ENCODE data around the gene GAS2L1. TPM values are rescaled to one million over a fixed set of nuclear protein-coding genes. Genes with fewer than 3 reads are reported as not detected.

GAS2L1 gene
- total and polyA plus RNA-seq, 2 experiments from 2014 or later: 5.2 to 9.5 TPM

DNA sequence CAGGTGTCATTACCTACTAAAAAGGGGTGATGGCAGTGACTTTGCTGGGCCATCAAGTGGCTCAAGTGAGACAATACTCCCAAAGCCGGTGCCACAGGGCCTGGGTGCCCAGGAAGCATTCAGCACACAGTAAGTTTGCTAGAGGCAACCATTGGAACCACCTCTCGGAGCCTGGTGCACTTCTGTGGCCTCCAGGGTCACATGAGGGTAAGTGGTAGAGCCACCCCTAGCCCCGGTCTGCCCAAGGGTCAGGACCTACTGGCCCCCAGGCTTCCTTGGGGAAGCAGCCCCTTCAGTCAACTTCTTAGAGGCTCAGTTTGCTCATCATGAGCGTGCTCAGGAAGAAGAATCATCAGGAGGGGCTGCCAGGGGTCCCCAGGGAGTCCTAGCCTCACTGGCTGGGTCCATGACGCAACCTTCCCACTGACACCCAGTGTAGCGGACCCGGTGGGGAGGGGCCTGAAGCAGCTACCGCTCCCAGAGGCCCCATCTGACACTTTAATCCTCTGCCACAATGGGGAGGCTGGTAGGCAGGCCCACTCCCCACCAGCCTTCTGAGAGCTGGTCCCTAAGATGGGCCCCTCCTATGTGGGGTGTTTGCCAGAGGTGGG is 26.5 kb downstream of the GAS2L1 start (continued):
- TF ChIP-seq, protein P1, sequence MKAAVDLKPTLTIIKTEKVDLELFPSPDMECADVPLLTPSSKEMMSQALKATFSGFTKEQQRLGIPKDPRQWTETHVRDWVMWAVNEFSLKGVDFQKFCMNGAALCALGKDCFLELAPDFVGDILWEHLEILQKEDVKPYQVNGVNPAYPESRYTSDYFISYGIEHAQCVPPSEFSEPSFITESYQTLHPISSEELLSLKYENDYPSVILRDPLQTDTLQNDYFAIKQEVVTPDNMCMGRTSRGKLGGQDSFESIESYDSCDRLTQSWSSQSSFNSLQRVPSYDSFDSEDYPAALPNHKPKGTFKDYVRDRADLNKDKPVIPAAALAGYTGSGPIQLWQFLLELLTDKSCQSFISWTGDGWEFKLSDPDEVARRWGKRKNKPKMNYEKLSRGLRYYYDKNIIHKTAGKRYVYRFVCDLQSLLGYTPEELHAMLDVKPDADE (IDR thresholded peaks at IDR 0.05): no peak
- TF ChIP-seq ZNF331 (CRISPR knock-in tag; IDR thresholded peaks at IDR 0.05; ENCODE audit: low read depth) (no peak), STAT1 (IDR thresholded peaks at IDR 0.05; ENCODE audit: unreplicated experiment) (no peak), CREB1 (CRISPR knock-in tag; IDR thresholded peaks at IDR 0.05; ENCODE audit: low read depth) (no peak), EZH2phosphoT487 (IDR thresholded peaks at IDR 0.05; ENCODE audit: unreplicated experiment) (no peak), JUNB (IDR thresholded peaks at IDR 0.05; ENCODE audit: unreplicated experiment) (no peak)

GRCh38 chr22:29334148-29334547 is 27.7 kb downstream of the GAS2L1 start:
- no peaks in the 10 kb centered on the region for H3K9me2 ChIP-seq (ENCODE audit: insufficient read depth)
- Mint-ChIP-seq H3K36me3 (ENCODE audit: low read depth) (peaks cover 27% of the 10 kb centered on the region), H3K4me1 (peaks cover 6% of the 10 kb centered on the region; the same call in 1 of the 3 replicates), H3K4me3 (no peak overlapping the region), H3K27ac (no peak overlapping the region), H3K9me3 (no peaks in the 10 kb centered on the region), H3K27me3 (ENCODE audit: insufficient read depth, low read depth, poor library complexity) (peaks cover 6% of the 10 kb centered on the region)
- TF ChIP-seq, protein P2, sequence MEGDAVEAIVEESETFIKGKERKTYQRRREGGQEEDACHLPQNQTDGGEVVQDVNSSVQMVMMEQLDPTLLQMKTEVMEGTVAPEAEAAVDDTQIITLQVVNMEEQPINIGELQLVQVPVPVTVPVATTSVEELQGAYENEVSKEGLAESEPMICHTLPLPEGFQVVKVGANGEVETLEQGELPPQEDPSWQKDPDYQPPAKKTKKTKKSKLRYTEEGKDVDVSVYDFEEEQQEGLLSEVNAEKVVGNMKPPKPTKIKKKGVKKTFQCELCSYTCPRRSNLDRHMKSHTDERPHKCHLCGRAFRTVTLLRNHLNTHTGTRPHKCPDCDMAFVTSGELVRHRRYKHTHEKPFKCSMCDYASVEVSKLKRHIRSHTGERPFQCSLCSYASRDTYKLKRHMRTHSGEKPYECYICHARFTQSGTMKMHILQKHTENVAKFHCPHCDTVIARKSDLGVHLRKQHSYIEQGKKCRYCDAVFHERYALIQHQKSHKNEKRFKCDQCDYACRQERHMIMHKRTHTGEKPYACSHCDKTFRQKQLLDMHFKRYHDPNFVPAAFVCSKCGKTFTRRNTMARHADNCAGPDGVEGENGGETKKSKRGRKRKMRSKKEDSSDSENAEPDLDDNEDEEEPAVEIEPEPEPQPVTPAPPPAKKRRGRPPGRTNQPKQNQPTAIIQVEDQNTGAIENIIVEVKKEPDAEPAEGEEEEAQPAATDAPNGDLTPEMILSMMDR (conservative IDR thresholded peaks at IDR 0.05; ENCODE audit: low read depth in 2 of 2): no peak
- TF ChIP-seq NANOG (IDR thresholded peaks at IDR 0.05; ENCODE audit: borderline replicate concordance): no peak
- TF ChIP-seq ZNF114 (CRISPR knock-in tag; IDR thresholded peaks at IDR 0.05): no peak
- TF ChIP-seq REST (IDR thresholded peaks at IDR 0.05; ENCODE audit: unreplicated experiment): no peak
- TF ChIP-seq EZH2phosphoT487 (IDR thresholded peaks at IDR 0.05; ENCODE audit: unreplicated experiment): no peak
- TF ChIP-seq EZH2 (IDR thresholded peaks at IDR 0.05; ENCODE audit: low read depth, unreplicated experiment): no peak
- TF ChIP-seq, protein P1 (IDR thresholded peaks at IDR 0.05): no peak
- TF ChIP-seq STAT1 (IDR thresholded peaks at IDR 0.05; ENCODE audit: unreplicated experiment): no peak
- TF ChIP-seq POLR2AphosphoS5 (IDR thresholded peaks at IDR 0.05; ENCODE audit: low read depth): no peak
- no peaks in the 10 kb centered on the region for H3K27me3 ChIP-seq (ENCODE audit: insufficient read depth)
- no peak overlapping the region for H2AFZ ChIP-seq
- H4K20me1 ChIP-seq (replicated peaks; ENCODE audit: insufficient read depth): no peaks in the 10 kb centered on the region; the same call in 1 of the 2 replicates
- H3K36me3 ChIP-seq (ENCODE audit: insufficient read depth): peaks cover 8% of the 10 kb centered on the region; the same call in 1 of the 2 replicates
- ATAC-seq: no peak
- H3K79me2 ChIP-seq (replicated peaks; ENCODE audit: insufficient read depth): no peaks in the 10 kb centered on the region
- H3K4me3 ChIP-seq: no peak overlapping the region
- H3K4me1 ChIP-seq (ENCODE audit: insufficient read depth): no peaks in the 10 kb centered on the region
- H3F3A ChIP-seq (replicated peaks; ENCODE audit: low read depth): no peaks in the 10 kb centered on the region
- H3K4me2 ChIP-seq: no peak overlapping the region
- H3K27ac ChIP-seq (ENCODE audit: low read depth): no peak overlapping the region
- DNase-seq (ENCODE audit: low spot score): no peak

Measured in GM23338 (cell line).